CD4-positive, alpha-beta memory T cell (primary cell): ENCODE results near the gene SPPL2C. TPM values are rescaled to one million over a fixed set of nuclear protein-coding genes. Genes with fewer than 3 reads are reported as not detected.
A peak's percentile ranks its signal among the peaks of the same experiment; 100 is the strongest.

Source experiments
- CTCF ChIA-PET: fragments of 350-600 bp; sonication (Branson Sonifier 250); formaldehyde crosslinking; loops from one replicate; lab custom pipeline; 2021; ENCODE audit warnings: inconsistent platforms; ENCODE audit not compliant: partially characterized antibody; lab: Charles Lee
- POLR2A ChIA-PET: fragments of 350-600 bp; sonication (Branson Sonifier 250); formaldehyde crosslinking; loops from one replicate; lab custom pipeline; 2021; ENCODE audit not compliant: partially characterized antibody; lab: Charles Lee
- DNase-seq, 5 donors: peaks; one replicate each; pipeline versions ENCODE4 v3.0.0 to v3.0.0-alpha.2; 2020 to 2022; ENCODE audit warnings: mixed read lengths in 1 of 5
- H3K27ac ChIP-seq: one replicate; pipeline ENCODE4 v1.7.0; 2013; ENCODE audit warnings: low read depth, low read length
- H3K27me3 ChIP-seq: 2 replicates; pipeline ENCODE4 v1.7.0; 2013; ENCODE audit warnings: mild to moderate bottlenecking, low read length, moderate library complexity; ENCODE audit not compliant: insufficient read depth
- H3K36me3 ChIP-seq: 2 replicates; pipeline ENCODE4 v1.7.0; 2013; ENCODE audit warnings: mild to moderate bottlenecking, low read length, moderate library complexity; ENCODE audit not compliant: insufficient read depth
- H3K4me1 ChIP-seq: 2 replicates; pipeline ENCODE4 v1.7.0; 2013; ENCODE audit warnings: mild to moderate bottlenecking, low read length, moderate library complexity; ENCODE audit not compliant: insufficient read depth
- H3K4me3 ChIP-seq, 2 donors: one replicate each; pipeline ENCODE4 v1.7.0; 2013; ENCODE audit warnings: low read length in 2 of 2, mild to moderate bottlenecking in 1 of 2
- H3K9me3 ChIP-seq, 2 donors: one replicate each; pipeline ENCODE4 v1.7.0; 2013; ENCODE audit warnings: low read length in 2 of 2, control low read depth in 1 of 2; ENCODE audit not compliant: control insufficient read depth in 1 of 2
- H3K27ac Mint-ChIP-seq, 7 donors: one replicate each; pipeline ENCODE4 v1.8.0; 2020 to 2021; ENCODE audit warnings: mixed read lengths in 7 of 7, mild to moderate bottlenecking in 6 of 7, inconsistent platforms in 3 of 7, moderate library complexity in 3 of 7
- H3K27me3 Mint-ChIP-seq, 2 donors: one replicate each; pipeline ENCODE4 v1.8.0; 2020 to 2021; ENCODE audit warnings: mixed read lengths in 2 of 2
- H3K36me3 Mint-ChIP-seq, 2 donors: one replicate each; pipeline ENCODE4 v1.8.0; 2020 to 2021; ENCODE audit warnings: mixed read lengths in 2 of 2, inconsistent platforms in 1 of 2, mild to moderate bottlenecking in 1 of 2
- H3K4me1 Mint-ChIP-seq, 4 donors: one replicate each; pipeline ENCODE4 v1.8.0; 2020 to 2021; ENCODE audit warnings: mixed read lengths in 4 of 4, mild to moderate bottlenecking in 1 of 4
- H3K4me3 Mint-ChIP-seq, 8 donors: one replicate each; pipeline ENCODE4 v1.8.0; 2020 to 2021; ENCODE audit warnings: mixed read lengths in 8 of 8, mild to moderate bottlenecking in 7 of 8, moderate library complexity in 6 of 8, inconsistent platforms in 3 of 8
- H3K9me3 Mint-ChIP-seq, 8 donors: one replicate each; pipeline ENCODE4 v1.8.0; 2020 to 2021; ENCODE audit warnings: mixed read lengths in 8 of 8, mild to moderate bottlenecking in 5 of 8, inconsistent platforms in 3 of 8, moderate library complexity in 1 of 8
- intact Hi-C: fragments of 100-400 bp; cut with micrococcal nuclease; formaldehyde crosslinking; loops from one replicate; pipeline ENCODE4 v1.15.1; 2023
- polyA plus RNA-seq, 2 donors: library from polyadenylated mRNA; unstranded; fragments of 300-500 nt; fragmentation: Illumina TruSeq; gene quantifications; one replicate each; pipeline ENCODE4 v1.2.3, GENCODE V29; 2021
- total RNA-seq, 2 experiments: library from RNA; stranded (reverse); gene quantifications; one replicate each; pipeline ENCODE4 v1.2.3, GENCODE V29; 2021

SPPL2C gene
- total and polyA plus RNA-seq, 4 experiments from 2014 or later, result not detected

- Mint-ChIP-seq H3K36me3 (no peaks in the 10 kb centered on the region), H3K9me3 (peaks cover 0 to 5% (median 0%) of the 10 kb centered on the region in 8 donors), H3K27me3 (peaks cover 0 to 3% of the 10 kb centered on the region in 2 donors), H3K4me3 (peak overlapping the region in 7 of 8 donors; percentile 75 to 84 (median 81)), H3K27ac (peak overlapping the region; percentile 79 to 94 (median 91)), H3K4me1 (peaks cover 8 to 12% (median 9%) of the 10 kb centered on the region in 4 donors)
- H3K9me3 ChIP-seq, result no peaks in the 10 kb centered on the region
- H3K27ac ChIP-seq, result no peak overlapping the region
- peak in 2 of 5 donors; percentile 38 to 42 for DNase-seq
- ChIA-PET CTCF (interaction anchor here (1.0 to 1.6 kb wide), 2 partner anchors 21 to 75 kb away, joined by 3 to 8 read pairs; no protein-coding TSS in a partner anchor), POLR2A (no interaction called here)
- intact Hi-C loops, result no loop called here
- no peaks in the 10 kb centered on the region for H3K36me3 ChIP-seq
- H3K4me1 ChIP-seq, result peaks cover 16% of the 10 kb centered on the region
- no peaks in the 10 kb centered on the region for H3K27me3 ChIP-seq
- peak overlapping the region in 1 of 2 donors; percentile 2 for H3K4me3 ChIP-seq
Measured at GRCh38 chr17:45873728-45874127, 29.0 kb downstream of the SPPL2C start.

- ChIA-PET CTCF (interaction anchor here (0.7 to 1.6 kb wide), 3 partner anchors 22 to 75 kb away, joined by 3 to 8 read pairs (median 3); no protein-coding TSS in a partner anchor), POLR2A (no interaction called here)
- Mint-ChIP-seq H3K4me1 (peaks cover 8 to 12% (median 9%) of the 10 kb centered on the region in 4 donors), H3K36me3 (no peaks in the 10 kb centered on the region), H3K9me3 (peaks cover 0 to 5% (median 0%) of the 10 kb centered on the region in 8 donors), H3K27ac (peak overlapping the region in 4 of 7 donors; percentile 79 to 94 (median 93)), H3K4me3 (peak overlapping the region in 4 of 8 donors; percentile 78 to 84 (median 82)), H3K27me3 (peaks cover 0 to 3% of the 10 kb centered on the region in 2 donors)
- Histone ChIP-seq H3K27ac (no peak overlapping the region), H3K36me3 (no peaks in the 10 kb centered on the region), H3K4me3 (no peak overlapping the region), H3K4me1 (peaks cover 16% of the 10 kb centered on the region), H3K9me3 (no peaks in the 10 kb centered on the region), H3K27me3 (no peaks in the 10 kb centered on the region)
- peak in 1 of 5 donors; percentile 56 for DNase-seq
- intact Hi-C loops, result no loop called here
Measured at GRCh38 chr17:45874151-45874550, 29.5 kb downstream of the SPPL2C start.

GRCh38 chr17:45876539-45876938 is 31.9 kb downstream of the SPPL2C start:
- no peak for DNase-seq
- CTCF ChIA-PET, result no interaction called here
- H3K27me3 Mint-ChIP-seq, result peaks cover under 1 to 3% of the 10 kb centered on the region in 2 donors
- no peak overlapping the region for H3K27ac Mint-ChIP-seq
- POLR2A ChIA-PET, result no interaction called here
- Histone ChIP-seq H3K36me3 (no peaks in the 10 kb centered on the region), H3K4me1 (peaks cover 16% of the 10 kb centered on the region), H3K27ac (no peak overlapping the region), H3K4me3 (no peak overlapping the region), H3K27me3 (no peaks in the 10 kb centered on the region), H3K9me3 (no peaks in the 10 kb centered on the region)
- peaks cover 8 to 12% (median 9%) of the 10 kb centered on the region in 4 donors for H3K4me1 Mint-ChIP-seq
- H3K4me3 Mint-ChIP-seq, result no peak overlapping the region
- no peaks in the 10 kb centered on the region for H3K36me3 Mint-ChIP-seq
- H3K9me3 Mint-ChIP-seq, result peaks cover 0 to 6% (median 0%) of the 10 kb centered on the region in 8 donors
- intact Hi-C loops, result no loop called here

DNA sequence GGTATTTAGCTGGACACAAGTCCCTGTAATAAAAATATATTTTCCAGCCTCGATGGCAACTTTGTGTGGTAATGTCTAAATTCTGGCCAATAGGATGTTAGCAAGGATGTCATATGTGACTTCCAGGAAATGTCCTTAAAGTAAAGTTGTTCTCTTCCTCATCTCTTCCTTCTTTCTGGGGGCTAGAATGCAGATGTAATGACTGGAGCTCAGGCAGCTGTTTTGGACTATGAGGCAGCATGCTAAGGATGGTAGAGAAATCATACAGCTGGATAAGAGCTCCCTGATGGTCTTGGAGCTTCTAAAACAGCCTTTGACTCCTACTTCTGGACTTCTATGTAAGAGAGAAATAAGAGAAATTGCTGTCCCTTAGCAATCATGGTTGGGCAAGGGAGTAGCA is 32.8 kb downstream of the SPPL2C start:
- CTCF ChIA-PET, result interaction anchor here (0.8 kb wide), 1 partner anchor 16 kb away, joined by 4 read pairs; no protein-coding TSS in a partner anchor
- Histone ChIP-seq H3K36me3 (no peaks in the 10 kb centered on the region), H3K27me3 (no peaks in the 10 kb centered on the region), H3K4me1 (peaks cover 16% of the 10 kb centered on the region), H3K4me3 (no peak overlapping the region), H3K27ac (no peak overlapping the region), H3K9me3 (no peaks in the 10 kb centered on the region)
- no peaks in the 10 kb centered on the region for H3K36me3 Mint-ChIP-seq
- peaks cover 0 to 6% (median 0%) of the 10 kb centered on the region in 8 donors for H3K9me3 Mint-ChIP-seq
- peaks cover 2% of the 10 kb centered on the region in 2 donors for H3K27me3 Mint-ChIP-seq
- DNase-seq, result no peak
- H3K4me3 Mint-ChIP-seq, result no peak overlapping the region
- intact Hi-C loops, result no loop called here
- H3K27ac Mint-ChIP-seq, result no peak overlapping the region
- POLR2A ChIA-PET, result no interaction called here
- peaks cover 8 to 12% (median 10%) of the 10 kb centered on the region in 4 donors for H3K4me1 Mint-ChIP-seq

- Histone ChIP-seq H3K36me3 (no peaks in the 10 kb centered on the region), H3K4me1 (no peaks in the 10 kb centered on the region), H3K27me3 (no peaks in the 10 kb centered on the region), H3K9me3 (no peaks in the 10 kb centered on the region), H3K27ac (no peak overlapping the region), H3K4me3 (no peak overlapping the region)
- Mint-ChIP-seq H3K4me3 (no peak overlapping the region), H3K27ac (no peak overlapping the region), H3K4me1 (peaks cover 0 to 6% (median 2%) of the 10 kb centered on the region in 4 donors), H3K36me3 (peaks cover 0 to 8% of the 10 kb centered on the region in 2 donors), H3K27me3 (peaks cover 2% of the 10 kb centered on the region in 2 donors), H3K9me3 (peaks cover 0 to 21% (median 14%) of the 10 kb centered on the region in 8 donors)
- ChIA-PET POLR2A (no interaction called here), CTCF (no interaction called here)
- intact Hi-C loops, result no loop called here
- no peak for DNase-seq
Measured at GRCh38 chr17:45883063-45883462, 38.4 kb downstream of the SPPL2C start.

- Mint-ChIP-seq H3K36me3 (peaks cover 0 to 8% of the 10 kb centered on the region in 2 donors), H3K27me3 (no peaks in the 10 kb centered on the region), H3K9me3 (peaks cover 0 to 21% (median 13%) of the 10 kb centered on the region in 8 donors), H3K4me1 (peaks cover 0 to 6% (median 2%) of the 10 kb centered on the region in 4 donors), H3K4me3 (no peak overlapping the region), H3K27ac (no peak overlapping the region)
- no peak overlapping the region for H3K27ac ChIP-seq
- intact Hi-C loops, result no loop called here
- H3K4me3 ChIP-seq, result no peak overlapping the region
- H3K27me3 ChIP-seq, result no peaks in the 10 kb centered on the region
- no peaks in the 10 kb centered on the region for H3K9me3 ChIP-seq
- ChIA-PET CTCF (interaction anchor here (1.2 kb wide), 1 partner anchor 247 kb away, joined by 3 read pairs; no protein-coding TSS in a partner anchor), POLR2A (no interaction called here)
- no peak for DNase-seq
- H3K4me1 ChIP-seq, result no peaks in the 10 kb centered on the region
- no peaks in the 10 kb centered on the region for H3K36me3 ChIP-seq
Measured at GRCh38 chr17:45886852-45887251, 42.2 kb downstream of the SPPL2C start.

DNA sequence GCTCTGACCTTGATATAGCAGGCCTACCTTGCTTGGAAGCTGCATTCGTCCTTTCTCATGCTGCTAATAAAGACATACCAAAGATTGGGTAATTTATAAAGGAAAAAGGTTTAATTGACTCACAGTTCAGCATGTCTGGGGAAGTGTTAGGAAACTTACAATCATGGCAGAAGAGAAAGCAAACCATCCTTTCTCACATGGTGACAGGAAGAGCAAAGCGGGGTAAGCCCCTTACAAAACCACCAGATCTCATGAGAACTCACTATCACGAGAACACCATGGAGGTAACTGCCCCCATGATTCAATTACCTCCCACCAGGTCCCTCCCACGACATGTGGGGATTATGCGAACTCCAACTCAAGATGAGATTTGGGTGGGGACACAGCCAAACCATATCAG is 43.7 kb downstream of the SPPL2C start:
- intact Hi-C loops, result no loop called here
- no peak for DNase-seq
- no peaks in the 10 kb centered on the region for H3K4me1 ChIP-seq
- H3K9me3 ChIP-seq, result no peaks in the 10 kb centered on the region
- Mint-ChIP-seq H3K27ac (no peak overlapping the region), H3K4me3 (no peak overlapping the region), H3K9me3 (peaks cover 0 to 20% (median 13%) of the 10 kb centered on the region in 8 donors), H3K4me1 (peaks cover 0 to under 1% (median 0%) of the 10 kb centered on the region in 4 donors), H3K36me3 (peaks cover 0 to 8% of the 10 kb centered on the region in 2 donors), H3K27me3 (no peaks in the 10 kb centered on the region)
- ChIA-PET CTCF (no interaction called here), POLR2A (no interaction called here)
- no peak overlapping the region for H3K4me3 ChIP-seq
- H3K27me3 ChIP-seq, result no peaks in the 10 kb centered on the region
- H3K36me3 ChIP-seq, result no peaks in the 10 kb centered on the region
- no peak overlapping the region for H3K27ac ChIP-seq
